ENCODE measurements around the gene CCNH. TPM values are rescaled to one million over a fixed set of nuclear protein-coding genes. Genes with fewer than 3 reads are reported as not detected.

Gene CCNH
- polyA plus RNA-seq, 1 of the 3 experiments (the other 2 are of a cell fraction): 29.1 TPM

GRCh38 chr5:87359106-87359505 lies 53.6 kb downstream of the CCNH start:
- Histone ChIP-seq H4K20me1 (ENCODE audit: insufficient read depth) (no peaks in the 10 kb centered on the region), H3F3A (replicated peaks; ENCODE audit: insufficient read depth) (peaks cover 21% of the 10 kb centered on the region), H3K4me2 (no peak overlapping the region), H3K4me1 (ENCODE audit: control insufficient read depth in 1 of 2, insufficient read depth in 2 of 2, low read depth in 1 of 2, low read length in 1 of 2) (no peaks in the 10 kb centered on the region; a peak in 2 of 4 replicates), H3K27ac (ENCODE audit: low read depth in 2 of 2, low read length in 1 of 2) (no peak overlapping the region), H3K4me3 (ENCODE audit: low read depth in 2 of 2, low read length in 1 of 2) (no peak overlapping the region), H2AFZ (ENCODE audit: low read depth) (no peak overlapping the region), H3K9me3 (no peaks in the 10 kb centered on the region), H3K27me3 (ENCODE audit: insufficient read depth) (no peaks in the 10 kb centered on the region), H3K79me2 (ENCODE audit: insufficient read depth) (peaks cover 44% of the 10 kb centered on the region; the same call in 1 of the 2 replicates), H3K9ac (no peak overlapping the region), H3K36me3 (replicated peaks in 1 of 2; ENCODE audit: control insufficient read depth in 1 of 2, insufficient read depth in 2 of 2, low read length in 1 of 2) (peaks cover 57 to 80% of the 10 kb centered on the region in 2 experiments), H3K9me2 (no peaks in the 10 kb centered on the region)
- WGBS (ENCODE audit: low lambda C conversion rate): 96% methylated on average over 2 of the region's 2 CpGs
- no peak for TF ChIP-seq YY1 (IDR thresholded peaks at IDR 0.05; ENCODE audit: low read depth)
- no peak for TF ChIP-seq FOXM1 (IDR thresholded peaks at IDR 0.05; ENCODE audit: low read depth)
- TF ChIP-seq RCOR1 (IDR thresholded peaks at IDR 0.05; ENCODE audit: low read length): no peak
- ChIA-PET POLR2A (no interaction called here), CTCF (interaction anchor here (1.4 kb wide), 1 partner anchor 12 kb away, joined by 3 read pairs; no protein-coding TSS in a partner anchor)
- DNase-seq: no peak

- WGBS (ENCODE audit: low lambda C conversion rate): 100% methylated on average over 1 of the region's 1 CpG
- no peak overlapping the region for H3K4me3 ChIP-seq (ENCODE audit: low read depth in 2 of 2, low read length in 1 of 2)
- H3F3A ChIP-seq (replicated peaks; ENCODE audit: insufficient read depth): peaks cover 10% of the 10 kb centered on the region
Observed at GRCh38 chr5:87354496-87354895, 58.2 kb downstream of the CCNH start.

More at GRCh38 chr5:87354496-87354895, 58.2 kb downstream of the CCNH start:
- Histone ChIP-seq H3K9me2 (no peaks in the 10 kb centered on the region), H3K27me3 (ENCODE audit: insufficient read depth) (no peaks in the 10 kb centered on the region), H3K9me3 (no peaks in the 10 kb centered on the region), H4K20me1 (ENCODE audit: insufficient read depth) (no peaks in the 10 kb centered on the region), H3K36me3 (replicated peaks in 1 of 2; ENCODE audit: control insufficient read depth in 1 of 2, insufficient read depth in 2 of 2, low read length in 1 of 2) (peaks cover 62 to 78% of the 10 kb centered on the region in 2 experiments), H2AFZ (ENCODE audit: low read depth) (no peak overlapping the region), H3K9ac (no peak overlapping the region), H3K27ac (ENCODE audit: low read depth in 2 of 2, low read length in 1 of 2) (no peak overlapping the region), H3K79me2 (ENCODE audit: insufficient read depth) (peaks cover 28% of the 10 kb centered on the region; the same call in 1 of the 2 replicates), H3K4me1 (ENCODE audit: control insufficient read depth in 1 of 2, insufficient read depth in 2 of 2, low read depth in 1 of 2, low read length in 1 of 2) (no peaks in the 10 kb centered on the region), H3K4me2 (no peak overlapping the region)
- CTCF ChIA-PET: no interaction called here
- no peak for DNase-seq
- TF ChIP-seq NRF1 (IDR thresholded peaks at IDR 0.05; ENCODE audit: low read depth, low read length): no peak
- TF ChIP-seq YY1 (IDR thresholded peaks at IDR 0.05; ENCODE audit: low read depth): no peak
- no peak for TF ChIP-seq CTCF (IDR thresholded peaks at IDR 0.05)
- TF ChIP-seq SMC3 (IDR thresholded peaks at IDR 0.05; ENCODE audit: low read depth, low read length): no peak
- TF ChIP-seq FOXM1 (IDR thresholded peaks at IDR 0.05; ENCODE audit: low read depth): no peak
- TF ChIP-seq RCOR1 (IDR thresholded peaks at IDR 0.05; ENCODE audit: low read length): no peak
- no peak for TF ChIP-seq GATA2 (CRISPR knock-in tag; IDR thresholded peaks at IDR 0.05)
- no peak for TF ChIP-seq USF2 (IDR thresholded peaks at IDR 0.05; ENCODE audit: borderline replicate concordance, low read depth, low read length)
- no peak for TF ChIP-seq TCF12 (IDR thresholded peaks at IDR 0.05)
- TF ChIP-seq CHD2 (IDR thresholded peaks at IDR 0.05; ENCODE audit: low read length, partially characterized antibody): no peak
- no peak for TF ChIP-seq POLR2AphosphoS5 (IDR thresholded peaks at IDR 0.05; ENCODE audit: low read depth, low read length)
- TF ChIP-seq MAX (IDR thresholded peaks at IDR 0.05; ENCODE audit: low read depth): no peak
- TF ChIP-seq ZBTB33 (IDR thresholded peaks at IDR 0.05; ENCODE audit: borderline replicate concordance, low read depth): no peak
- no peak for TF ChIP-seq ELF1 (IDR thresholded peaks at IDR 0.05)
- TF ChIP-seq RFX5 (IDR thresholded peaks at IDR 0.05; ENCODE audit: low read length): no peak
- no peak for TF ChIP-seq FOXJ3 (CRISPR knock-in tag; IDR thresholded peaks at IDR 0.05)
- no peak for TF ChIP-seq RAD21 (IDR thresholded peaks at IDR 0.05; ENCODE audit: low read length)
- no peak for TF ChIP-seq REST (IDR thresholded peaks at IDR 0.05; ENCODE audit: low read depth, low read length)
- TF ChIP-seq EP300 (IDR thresholded peaks at IDR 0.05; ENCODE audit: borderline replicate concordance in 1 of 2, low read depth in 1 of 2, low read length in 1 of 2): no peak
- TF ChIP-seq TEAD4 (IDR thresholded peaks at IDR 0.05; ENCODE audit: borderline replicate concordance, insufficient read depth): no peak
- POLR2A ChIA-PET: interaction anchor here (0.5 kb wide), 1 partner anchor 29 kb away, joined by 4 read pairs; no protein-coding TSS in a partner anchor
